ENCODE data around the gene C16orf74.
A peak's percentile ranks its signal among the peaks of the same experiment; 100 is the strongest.

C16orf74 gene

DNA sequence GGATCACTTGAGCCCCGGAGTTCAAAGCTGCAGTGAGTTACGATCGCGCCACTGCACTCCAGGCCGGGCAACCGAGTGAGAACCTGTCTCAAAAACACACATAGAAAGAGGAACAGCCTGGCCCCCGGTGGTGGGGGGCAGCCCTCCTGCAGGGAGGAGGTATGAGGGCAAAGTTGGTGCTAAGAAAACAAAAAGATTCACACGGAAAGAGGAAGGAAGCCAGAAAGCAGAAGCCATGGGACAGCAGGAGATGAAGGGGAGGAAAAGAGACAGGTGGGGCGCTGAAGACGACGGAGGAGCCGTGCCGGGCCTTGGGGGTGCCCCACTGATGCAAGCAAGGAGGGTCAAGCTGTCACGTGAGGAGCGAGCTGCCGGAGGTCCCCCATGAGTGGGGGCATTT lies 8.2 kb upstream of the C16orf74 start:
- no peaks in the 10 kb centered on the region for H3K9me3 ChIP-seq (ENCODE audit: low read depth, low read length)
- H3K4me3 ChIP-seq: no peak overlapping the region
- TF ChIP-seq POLR2AphosphoS5 (IDR thresholded peaks at IDR 0.05; ENCODE audit: borderline replicate concordance, low read depth, low read length) (no peak), FOXP2 (optimal IDR thresholded peaks at IDR 0.05; ENCODE audit: control extremely low read depth, extremely low read length, insufficient read depth) (no peak), EZH2 (IDR thresholded peaks at IDR 0.05) (no peak)
- H3K27ac ChIP-seq: no peak overlapping the region
- no peak overlapping the region for H3K9ac ChIP-seq (ENCODE audit: insufficient read length)
- no peak for DNase-seq (ENCODE audit: low read depth, low spot score)
- no peaks in the 10 kb centered on the region for H3K36me3 ChIP-seq (ENCODE audit: insufficient read depth, low read length)

DNA sequence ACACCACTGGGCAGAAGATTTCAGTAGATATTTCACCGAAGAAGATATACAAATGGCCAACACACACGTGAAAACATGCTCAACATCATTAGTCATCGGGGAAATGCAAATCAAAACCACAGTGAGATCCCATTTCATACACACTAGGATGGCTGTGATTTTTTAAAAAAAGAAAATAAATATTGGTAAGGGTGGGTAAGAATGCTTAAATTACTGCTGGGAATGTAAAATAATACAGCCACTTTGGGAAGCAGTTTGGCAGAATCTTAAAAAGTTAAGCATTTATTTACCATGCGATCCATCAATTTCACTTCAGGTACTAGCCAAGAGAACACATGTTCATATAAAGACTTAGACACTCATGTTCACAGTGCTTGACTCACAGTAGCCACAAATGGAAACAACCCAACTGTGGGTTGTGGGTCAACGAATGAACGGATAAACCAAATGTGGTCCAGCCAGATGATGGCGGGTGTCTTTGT lies 6.5 kb upstream of the C16orf74 start:
- Histone ChIP-seq H3K9me3 (ENCODE audit: low read depth, low read length) (no peaks in the 10 kb centered on the region), H3K36me3 (ENCODE audit: insufficient read depth, low read length) (no peaks in the 10 kb centered on the region), H3K9ac (ENCODE audit: insufficient read length) (no peak overlapping the region), H3K4me3 (no peak overlapping the region), H3K27ac (no peak overlapping the region)
- TF ChIP-seq POLR2AphosphoS5 (IDR thresholded peaks at IDR 0.05; ENCODE audit: borderline replicate concordance, low read depth, low read length): no peak
- no peak for TF ChIP-seq FOXP2 (optimal IDR thresholded peaks at IDR 0.05; ENCODE audit: control extremely low read depth, extremely low read length, insufficient read depth)
- TF ChIP-seq EZH2 (IDR thresholded peaks at IDR 0.05): no peak
- no peak for DNase-seq (ENCODE audit: low read depth, low spot score)

DNA sequence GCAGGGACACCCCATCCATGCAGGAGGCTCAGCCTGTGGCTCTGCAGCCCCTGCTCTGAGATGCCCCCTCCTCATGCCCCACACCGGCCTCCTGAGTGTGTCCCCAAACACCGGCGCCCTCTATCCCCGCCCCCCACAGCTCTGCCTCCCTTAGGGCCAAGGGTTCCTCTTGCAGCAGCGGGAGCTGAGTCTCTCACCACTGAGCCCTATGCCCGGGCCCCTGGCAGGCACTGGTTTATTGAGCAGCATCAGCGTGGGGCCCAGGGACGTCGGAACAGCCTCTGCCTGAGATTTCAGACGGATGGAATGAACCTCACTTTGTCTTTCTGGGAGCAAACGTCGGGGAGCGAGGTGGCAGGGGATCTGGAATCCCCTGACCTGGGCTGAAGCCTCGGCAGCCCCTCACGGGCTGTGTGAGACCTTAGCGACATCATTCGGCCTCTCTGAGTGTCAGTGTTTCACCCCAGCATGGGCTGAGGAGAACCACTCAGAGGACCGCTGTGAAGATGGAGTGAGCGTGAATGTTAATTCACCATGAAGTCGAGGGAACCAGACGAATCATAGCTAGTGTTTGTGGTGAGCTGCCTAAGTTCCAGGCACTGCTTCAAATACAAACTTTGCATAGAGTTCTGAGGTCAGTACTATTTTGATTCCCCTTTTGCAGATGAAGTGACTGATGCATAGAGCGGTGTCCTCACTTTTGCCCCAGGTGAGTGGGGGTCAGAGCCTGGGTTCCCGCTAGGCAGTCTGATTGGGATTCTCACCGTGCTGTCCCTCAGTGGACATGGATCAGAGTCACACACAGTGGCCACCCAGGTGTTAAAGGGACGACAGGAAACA lies 5.3 kb upstream of the C16orf74 start:
- no peak for TF ChIP-seq FOXP2 (optimal IDR thresholded peaks at IDR 0.05; ENCODE audit: control extremely low read depth, extremely low read length, insufficient read depth)
- TF ChIP-seq POLR2AphosphoS5 (IDR thresholded peaks at IDR 0.05; ENCODE audit: borderline replicate concordance, low read depth, low read length): no peak
- TF ChIP-seq EZH2 (IDR thresholded peaks at IDR 0.05): no peak
- no peaks in the 10 kb centered on the region for H3K36me3 ChIP-seq (ENCODE audit: insufficient read depth, low read length)
- H3K27ac ChIP-seq: no peak overlapping the region
- no peak overlapping the region for H3K9ac ChIP-seq (ENCODE audit: insufficient read length)
- DNase-seq (ENCODE audit: low read depth, low spot score): no peak
- H3K9me3 ChIP-seq (ENCODE audit: low read depth, low read length): no peaks in the 10 kb centered on the region
- H3K4me3 ChIP-seq: no peak overlapping the region

DNA sequence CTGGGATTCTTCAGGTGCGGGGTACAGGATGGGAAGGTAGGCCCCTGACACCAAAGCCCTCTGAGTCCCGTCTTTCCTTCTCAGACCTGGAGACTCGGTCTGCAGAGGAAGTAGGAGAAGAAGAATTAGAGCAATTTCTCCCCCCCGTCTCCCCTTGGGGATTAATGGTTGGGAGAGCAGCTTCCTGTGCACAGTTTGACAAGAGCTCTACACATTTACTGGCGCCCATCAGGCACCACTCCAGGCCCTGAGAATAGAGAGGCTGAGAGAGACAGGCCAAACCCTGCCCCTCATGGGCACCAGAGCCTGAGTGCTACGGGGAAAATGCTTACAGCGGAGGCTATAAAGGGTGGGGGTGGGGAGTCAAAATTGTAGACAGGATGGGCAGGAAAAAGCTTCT lies 3.5 kb upstream of the C16orf74 start:
- peak; percentile 47 for DNase-seq (ENCODE audit: low read depth, low spot score)
- peak overlapping the region; percentile 25; the same call in 1 of the 2 replicates for H3K4me3 ChIP-seq
- no peak overlapping the region for H3K9ac ChIP-seq (ENCODE audit: insufficient read length)
- H3K27ac ChIP-seq: no peak overlapping the region
- H3K9me3 ChIP-seq (ENCODE audit: low read depth, low read length): no peaks in the 10 kb centered on the region
- H3K36me3 ChIP-seq (ENCODE audit: insufficient read depth, low read length): no peaks in the 10 kb centered on the region
- TF ChIP-seq POLR2AphosphoS5 (IDR thresholded peaks at IDR 0.05; ENCODE audit: borderline replicate concordance, low read depth, low read length) (no peak), EZH2 (IDR thresholded peaks at IDR 0.05) (no peak), FOXP2 (optimal IDR thresholded peaks at IDR 0.05; ENCODE audit: control extremely low read depth, extremely low read length, insufficient read depth) (no peak)

DNA sequence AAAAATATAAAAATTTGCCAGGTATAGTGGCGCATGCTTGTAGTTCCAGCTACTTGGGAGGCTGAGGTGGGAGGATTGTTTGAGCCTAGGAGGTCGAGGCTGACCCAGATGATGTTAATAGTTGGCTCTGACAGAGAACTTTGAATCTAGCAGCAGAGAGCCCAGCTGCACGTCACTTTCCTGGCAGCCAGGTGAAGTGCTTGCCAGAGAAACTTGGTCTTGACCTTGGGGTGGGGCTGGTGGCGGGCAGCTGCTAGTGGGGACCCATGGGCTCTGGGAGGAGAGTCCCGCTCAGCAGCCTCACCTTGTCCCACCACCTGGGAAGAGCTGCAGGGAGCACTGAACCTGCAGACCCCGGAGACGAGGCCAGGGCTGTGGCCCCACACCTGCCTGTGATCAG lies 3.1 kb upstream of the C16orf74 start:
- 0 out of 2 replicates have a peak overlapping the region, but pooled peaks have one; percentile 25 for H3K4me3 ChIP-seq
- no peak for DNase-seq (ENCODE audit: low read depth, low spot score)
- TF ChIP-seq EZH2 (IDR thresholded peaks at IDR 0.05) (no peak), FOXP2 (optimal IDR thresholded peaks at IDR 0.05; ENCODE audit: control extremely low read depth, extremely low read length, insufficient read depth) (no peak), POLR2AphosphoS5 (IDR thresholded peaks at IDR 0.05; ENCODE audit: borderline replicate concordance, low read depth, low read length) (no peak)
- no peak overlapping the region for H3K9ac ChIP-seq (ENCODE audit: insufficient read length)
- no peaks in the 10 kb centered on the region for H3K36me3 ChIP-seq (ENCODE audit: insufficient read depth, low read length)
- H3K9me3 ChIP-seq (ENCODE audit: low read depth, low read length): no peaks in the 10 kb centered on the region
- no peak overlapping the region for H3K27ac ChIP-seq

DNA sequence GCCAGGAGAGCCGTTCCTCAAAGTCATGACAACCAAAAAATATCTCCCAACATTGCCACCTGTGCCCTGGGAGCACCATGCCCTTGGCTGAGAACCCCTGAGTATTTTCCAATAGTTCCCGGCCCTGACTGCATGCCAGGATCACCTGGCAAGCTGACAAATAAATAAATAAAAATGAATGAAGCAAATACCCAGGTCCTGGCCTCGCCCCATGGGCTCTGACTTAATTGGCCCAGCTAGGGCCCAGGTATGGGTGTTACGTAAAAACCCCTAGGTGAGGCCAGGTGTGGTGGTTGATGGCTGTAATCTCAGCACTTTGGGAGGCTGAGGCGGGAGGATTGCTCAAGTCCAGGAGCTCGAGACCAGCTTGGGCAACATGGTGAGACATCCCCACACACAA lies 2.7 kb upstream of the C16orf74 start:
- Histone ChIP-seq H3K27ac (no peak overlapping the region), H3K9me3 (ENCODE audit: low read depth, low read length) (no peaks in the 10 kb centered on the region), H3K36me3 (ENCODE audit: insufficient read depth, low read length) (no peaks in the 10 kb centered on the region), H3K9ac (ENCODE audit: insufficient read length) (no peak overlapping the region), H3K4me3 (no peak overlapping the region)
- no peak for DNase-seq (ENCODE audit: low read depth, low spot score)
- no peak for TF ChIP-seq FOXP2 (optimal IDR thresholded peaks at IDR 0.05; ENCODE audit: control extremely low read depth, extremely low read length, insufficient read depth)
- TF ChIP-seq EZH2 (IDR thresholded peaks at IDR 0.05): no peak
- TF ChIP-seq POLR2AphosphoS5 (IDR thresholded peaks at IDR 0.05; ENCODE audit: borderline replicate concordance, low read depth, low read length): no peak

DNA sequence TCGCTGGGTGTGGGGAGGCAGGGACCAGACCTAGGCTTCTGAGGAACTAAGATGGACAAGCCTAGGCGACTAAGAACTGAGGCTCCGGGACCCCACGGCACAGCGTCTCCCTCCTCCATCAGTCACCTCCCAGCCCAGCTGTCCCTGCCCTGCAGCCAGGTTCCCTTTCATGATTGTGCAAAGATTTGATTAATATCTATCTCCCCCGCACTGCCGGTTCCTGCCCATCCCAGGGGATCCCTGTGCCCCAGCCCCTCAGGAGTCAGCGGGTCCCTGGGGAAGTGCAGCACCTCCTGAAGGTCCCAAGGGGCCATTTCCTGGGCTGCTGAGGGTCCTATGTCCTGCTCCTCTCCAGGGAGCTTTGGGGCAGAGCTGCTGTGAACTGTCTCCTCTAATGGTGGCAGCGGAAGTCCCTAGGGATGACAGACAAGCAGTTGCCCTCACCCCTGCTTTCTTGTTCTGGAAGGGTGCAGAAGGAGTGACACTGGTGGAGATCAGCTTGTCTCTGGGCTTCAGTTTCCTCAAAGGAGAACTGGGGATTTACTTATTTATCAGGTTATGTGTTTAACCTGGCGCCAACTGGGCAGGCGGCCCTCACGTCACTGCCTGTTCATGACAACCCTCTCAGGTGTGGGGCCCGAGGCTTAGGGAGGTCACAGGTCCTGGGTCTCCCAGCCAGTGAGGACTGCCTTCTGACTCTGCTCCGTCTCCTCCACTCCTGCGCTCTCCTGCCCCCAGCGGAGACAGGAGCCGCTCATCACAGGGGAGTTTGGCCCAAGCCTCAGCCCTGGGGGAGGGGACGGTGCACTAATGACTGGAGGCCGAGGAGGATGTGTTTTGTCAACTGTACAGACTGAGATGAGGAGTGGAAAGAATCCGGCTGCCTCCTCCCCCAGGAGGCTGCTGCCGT lies 1.9 kb upstream of the C16orf74 start:
- no peak for DNase-seq (ENCODE audit: low read depth, low spot score)
- no peak for TF ChIP-seq POLR2AphosphoS5 (IDR thresholded peaks at IDR 0.05; ENCODE audit: borderline replicate concordance, low read depth, low read length)
- TF ChIP-seq EZH2 (IDR thresholded peaks at IDR 0.05): no peak
- no peak for TF ChIP-seq FOXP2 (optimal IDR thresholded peaks at IDR 0.05; ENCODE audit: control extremely low read depth, extremely low read length, insufficient read depth)
- H3K36me3 ChIP-seq (ENCODE audit: insufficient read depth, low read length): no peaks in the 10 kb centered on the region
- H3K9ac ChIP-seq (ENCODE audit: insufficient read length): no peak overlapping the region
- H3K27ac ChIP-seq: no peak overlapping the region
- H3K4me3 ChIP-seq: no peak overlapping the region
- no peaks in the 10 kb centered on the region for H3K9me3 ChIP-seq (ENCODE audit: low read depth, low read length)

Measured in SK-N-MC (cell line).